Type B pancreatic cell (in vitro differentiated cells): ENCODE results near the gene FADS3. TPM values are rescaled to one million over a fixed set of nuclear protein-coding genes. Genes with fewer than 3 reads are reported as not detected.

Source experiments
- DNase-seq: peaks from one replicate; pipeline ENCODE4 v3.0.0; 2021; ENCODE audit warnings: mixed read lengths; ENCODE audit not compliant: unreplicated experiment; ENCODE audit errors: extremely low spot score
- H3K27ac Mint-ChIP-seq: 2 replicates; pipeline ENCODE4 v1.8.0; 2021; ENCODE audit warnings: mild to moderate bottlenecking, mixed read lengths
- H3K27me3 Mint-ChIP-seq: 2 replicates; pipeline ENCODE4 v1.8.0; 2021; ENCODE audit warnings: mixed read lengths
- H3K36me3 Mint-ChIP-seq: 2 replicates; pipeline ENCODE4 v1.8.0; 2021; ENCODE audit warnings: mixed read lengths
- H3K4me1 Mint-ChIP-seq: one replicate; pipeline ENCODE4 v1.8.0; 2021; ENCODE audit warnings: mixed read lengths; ENCODE audit not compliant: unreplicated experiment
- H3K4me3 Mint-ChIP-seq: 2 replicates; pipeline ENCODE4 v1.8.0; 2021; ENCODE audit warnings: mild to moderate bottlenecking, mixed read lengths
- H3K9me3 Mint-ChIP-seq: 2 replicates; pipeline ENCODE4 v1.8.0; 2021; ENCODE audit warnings: mixed read lengths
- total RNA-seq: library from RNA; stranded (reverse); gene quantifications from 2 replicates; pipeline ENCODE4 v1.2.1, GENCODE V29; 2021; ENCODE audit warnings: low replicate concordance
- TF ChIP-seq, protein P1 (sequence below): fragments of 200-600 bp; sonication (generic); conservative IDR thresholded peaks from 2 replicates; pipeline ENCODE4 v1.5.0; 2021; ENCODE audit warnings: antibody characterized with exemption, mild to moderate bottlenecking

FADS3 gene
- total RNA-seq, 1 donor from 2014 or later = 10.0 TPM

DNA sequence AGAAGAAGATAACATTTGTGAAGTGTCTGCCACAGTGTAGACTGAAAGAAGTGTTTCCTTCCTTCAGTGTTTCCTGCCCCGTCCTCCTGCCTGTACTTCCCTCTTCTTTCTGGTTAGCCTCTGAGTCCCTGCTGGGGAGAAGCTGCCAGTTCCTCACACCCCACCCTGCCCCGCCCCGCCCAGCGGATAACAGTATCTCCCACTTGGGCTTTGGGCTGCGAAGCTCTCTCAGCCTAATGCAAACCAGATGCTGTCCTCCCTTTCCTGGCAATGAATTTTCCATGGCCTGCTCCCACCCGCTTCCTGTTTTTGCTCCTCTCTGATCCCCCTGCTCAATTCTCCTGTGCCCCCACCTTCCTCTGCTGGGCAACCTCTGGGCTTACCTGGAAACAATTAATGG is 31.2 kb upstream of the FADS3 start:
- H3K36me3 Mint-ChIP-seq = no peaks in the 10 kb centered on the region
- peaks cover 27% of the 10 kb centered on the region for H3K27me3 Mint-ChIP-seq
- H3K4me3 Mint-ChIP-seq = peak overlapping the region; percentile 78
- no peaks in the 10 kb centered on the region for H3K9me3 Mint-ChIP-seq
- H3K27ac Mint-ChIP-seq = peak overlapping the region; percentile 94
- DNase-seq = peak; percentile 71
- TF ChIP-seq, protein P1, sequence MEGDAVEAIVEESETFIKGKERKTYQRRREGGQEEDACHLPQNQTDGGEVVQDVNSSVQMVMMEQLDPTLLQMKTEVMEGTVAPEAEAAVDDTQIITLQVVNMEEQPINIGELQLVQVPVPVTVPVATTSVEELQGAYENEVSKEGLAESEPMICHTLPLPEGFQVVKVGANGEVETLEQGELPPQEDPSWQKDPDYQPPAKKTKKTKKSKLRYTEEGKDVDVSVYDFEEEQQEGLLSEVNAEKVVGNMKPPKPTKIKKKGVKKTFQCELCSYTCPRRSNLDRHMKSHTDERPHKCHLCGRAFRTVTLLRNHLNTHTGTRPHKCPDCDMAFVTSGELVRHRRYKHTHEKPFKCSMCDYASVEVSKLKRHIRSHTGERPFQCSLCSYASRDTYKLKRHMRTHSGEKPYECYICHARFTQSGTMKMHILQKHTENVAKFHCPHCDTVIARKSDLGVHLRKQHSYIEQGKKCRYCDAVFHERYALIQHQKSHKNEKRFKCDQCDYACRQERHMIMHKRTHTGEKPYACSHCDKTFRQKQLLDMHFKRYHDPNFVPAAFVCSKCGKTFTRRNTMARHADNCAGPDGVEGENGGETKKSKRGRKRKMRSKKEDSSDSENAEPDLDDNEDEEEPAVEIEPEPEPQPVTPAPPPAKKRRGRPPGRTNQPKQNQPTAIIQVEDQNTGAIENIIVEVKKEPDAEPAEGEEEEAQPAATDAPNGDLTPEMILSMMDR = no peak
- H3K4me1 Mint-ChIP-seq = peaks cover 68% of the 10 kb centered on the region

- no peaks in the 10 kb centered on the region for H3K9me3 Mint-ChIP-seq
- peak; percentile 43 for DNase-seq
- no peak overlapping the region for H3K27ac Mint-ChIP-seq
- no peak overlapping the region for H3K4me3 Mint-ChIP-seq
- TF ChIP-seq, protein P1 = no peak
- H3K27me3 Mint-ChIP-seq = peaks cover 27% of the 10 kb centered on the region
- H3K4me1 Mint-ChIP-seq = peaks cover 64% of the 10 kb centered on the region
- H3K36me3 Mint-ChIP-seq = no peaks in the 10 kb centered on the region
These were observed 30.1 kb upstream of the FADS3 start for GRCh38 chr11:61921446-61921845.

- Mint-ChIP-seq H3K4me1 (peaks cover 51% of the 10 kb centered on the region), H3K9me3 (no peaks in the 10 kb centered on the region), H3K27me3 (peaks cover 33% of the 10 kb centered on the region), H3K27ac (no peak overlapping the region), H3K36me3 (no peaks in the 10 kb centered on the region), H3K4me3 (peak overlapping the region; percentile 66)
- TF ChIP-seq, protein P1 = no peak
- DNase-seq = peak; percentile 66
These were observed 28.6 kb upstream of the FADS3 start for GRCh38 chr11:61919705-61920631.

GRCh38 chr11:61918938-61919704 is 27.8 kb upstream of the FADS3 start:
- H3K4me3 Mint-ChIP-seq = peak overlapping the region; percentile 92
- peak; percentile 56 for DNase-seq
- no peak overlapping the region for H3K27ac Mint-ChIP-seq

DNA sequence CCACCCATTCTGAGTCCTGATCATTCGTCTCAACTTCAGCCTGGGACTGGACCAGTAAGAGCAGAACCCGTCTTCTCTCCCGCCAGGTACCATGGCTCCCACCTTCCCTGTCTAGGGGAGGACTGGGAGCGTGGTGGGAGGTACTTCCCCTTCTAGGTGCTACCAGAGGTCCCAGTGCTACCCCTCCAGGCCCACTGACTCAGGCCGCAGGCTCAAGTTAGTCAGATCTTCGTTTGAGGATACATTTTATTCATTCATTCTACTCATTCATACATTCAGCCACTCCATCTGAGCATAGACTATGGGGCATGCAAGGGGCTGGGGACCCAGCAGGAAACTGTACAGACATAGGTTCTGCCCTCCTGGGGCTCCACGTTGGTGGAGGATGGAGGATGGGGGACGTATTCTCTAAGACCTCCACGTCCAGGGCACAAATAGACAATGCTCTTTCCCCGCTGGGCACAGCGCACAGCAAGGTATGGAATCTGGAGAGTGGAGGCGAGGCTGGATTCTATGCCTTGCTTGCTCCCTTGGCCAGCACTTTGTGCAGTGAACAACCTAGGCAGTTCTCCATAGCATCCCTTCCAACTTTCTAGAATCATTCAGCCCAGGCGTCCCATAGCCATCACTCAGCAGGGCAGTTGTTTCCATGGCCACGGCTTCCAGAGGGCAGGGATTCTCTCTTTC is 27.0 kb upstream of the FADS3 start:
- TF ChIP-seq, protein P1 = no peak
- H3K36me3 Mint-ChIP-seq = no peaks in the 10 kb centered on the region
- DNase-seq = peak; percentile 47
- H3K27me3 Mint-ChIP-seq = peaks cover 33% of the 10 kb centered on the region
- peak overlapping the region; percentile 81 for H3K27ac Mint-ChIP-seq
- peak overlapping the region; percentile 92 for H3K4me3 Mint-ChIP-seq
- peaks cover 36% of the 10 kb centered on the region for H3K4me1 Mint-ChIP-seq
- H3K9me3 Mint-ChIP-seq = no peaks in the 10 kb centered on the region

More at GRCh38 chr11:61918938-61919704, 27.8 kb upstream of the FADS3 start:
- peaks cover 33% of the 10 kb centered on the region for H3K27me3 Mint-ChIP-seq
- TF ChIP-seq, protein P1 = no peak
- peaks cover 43% of the 10 kb centered on the region for H3K4me1 Mint-ChIP-seq
- no peaks in the 10 kb centered on the region for H3K9me3 Mint-ChIP-seq
- no peaks in the 10 kb centered on the region for H3K36me3 Mint-ChIP-seq
